Endothelial cell of umbilical vein (primary cell): ENCODE measurements around the gene ACOX3. TPM values are rescaled to one million over a fixed set of nuclear protein-coding genes. Genes with fewer than 3 reads are reported as not detected.

Source experiments
- BruUV-seq: library from RNA; stranded (reverse); fragments of 400-500 nt; replicated peaks from 2 replicates; lab custom pipeline; 2021; lab: Mats Ljungman, UMichigan
- CTCF ChIA-PET: fragments of 300-600, 350-600 bp; sonication (Branson Sonifier 250); formaldehyde crosslinking; loops from one replicate; lab custom pipeline; 2021; ENCODE audit warnings: antibody characterized with exemption, inconsistent platforms; lab: Charles Lee
- POLR2A ChIA-PET: fragments of 300-600, 350-600 bp; sonication (Branson Sonifier 250); formaldehyde crosslinking; loops from one replicate; lab custom pipeline; 2021; ENCODE audit warnings: antibody characterized with exemption, inconsistent platforms; lab: Charles Lee
- DNase-seq: peaks from one replicate; pipeline ENCODE4 v3.0.0-alpha.2; 2011; ENCODE audit warnings: low read depth, low spot score
- FAIRE-seq: peaks from 2 replicates; lab custom pipeline; 2011; peaks lifted over from hg19 to GRCh38; lab: Jason Lieb, UNC
- H2AFZ ChIP-seq: 2 replicates; pipeline ENCODE4 v1.6.0; 2012; ENCODE audit warnings: low read depth, low read length, control low read depth, inconsistent platforms
- H3K27ac ChIP-seq: 2 replicates; pipeline ENCODE4 v1.5.1; 2011; ENCODE audit warnings: low read depth, mild to moderate bottlenecking, control low read depth, low read length, moderate library complexity; ENCODE audit not compliant: insufficient read depth
- H3K27me3 ChIP-seq, 2 experiments: 2 replicates each; pipeline versions ENCODE4 v1.6.0 to v1.6.1; 2011; ENCODE audit warnings: low read length in 2 of 2, mixed read lengths in 1 of 2; ENCODE audit not compliant: control insufficient read depth in 2 of 2, insufficient read depth in 2 of 2
- H3K36me3 ChIP-seq, 2 experiments: 2 replicates in 1 of 2; 3 replicates in 1 of 2; pipeline ENCODE4 v1.5.1; 2011; ENCODE audit warnings: low read length in 2 of 2, mild to moderate bottlenecking in 1 of 2, moderate library complexity in 1 of 2; ENCODE audit not compliant: control insufficient read depth in 2 of 2, insufficient read depth in 2 of 2; ENCODE audit errors: extremely low read depth in 1 of 2
- H3K4me1 ChIP-seq: 3 replicates; pipeline ENCODE4 v1.5.1; 2011; ENCODE audit warnings: mild to moderate bottlenecking, low read length; ENCODE audit not compliant: control insufficient read depth, insufficient read depth; ENCODE audit errors: extremely low read depth
- H3K4me2 ChIP-seq: 2 replicates; pipeline ENCODE4 v1.6.1; 2011; ENCODE audit warnings: low read length, control low read depth, mixed read lengths; ENCODE audit not compliant: insufficient read depth
- H3K4me3 ChIP-seq, 3 experiments: fragments of 200-600 bp in 1 of 3; sonication (generic), shearing (Covaris generic) in 1 of 3; replicated peaks in 1 of 3; 2 replicates each; pipeline ENCODE4 v1.5.1; 2011 to 2016; ENCODE audit warnings: control low read depth in 3 of 3, low read length in 3 of 3, mild to moderate bottlenecking in 2 of 3, inconsistent platforms in 1 of 3, low read depth in 1 of 3, moderate library complexity in 1 of 3; ENCODE audit not compliant: insufficient read depth in 1 of 3
- H3K79me2 ChIP-seq: 2 replicates; pipeline ENCODE4 v1.6.0; 2012; ENCODE audit warnings: low read length, inconsistent platforms; ENCODE audit not compliant: control insufficient read depth, insufficient read depth
- H3K9ac ChIP-seq: replicated peaks from 2 replicates; pipeline ENCODE3; 2011; ENCODE audit warnings: low read length, control low read depth; ENCODE audit not compliant: insufficient read depth; ENCODE audit errors: extremely low read depth
- H3K9me1 ChIP-seq: replicated peaks from 3 replicates; pipeline ENCODE4 v1.6.0; 2011; ENCODE audit warnings: mild to moderate bottlenecking, low read length; ENCODE audit not compliant: control insufficient read depth, insufficient read depth; ENCODE audit errors: extremely low read depth
- H3K9me3 ChIP-seq: replicated peaks from 2 replicates; pipeline ENCODE4 v1.5.1; 2012; ENCODE audit warnings: low read length, inconsistent platforms; ENCODE audit not compliant: control insufficient read depth, insufficient read depth
- H4K20me1 ChIP-seq: replicated peaks from 2 replicates; pipeline ENCODE3; 2011; ENCODE audit warnings: mild to moderate bottlenecking, low read length; ENCODE audit not compliant: control insufficient read depth, insufficient read depth; ENCODE audit errors: extremely low read depth
- CTCF ChIP-seq, 2 donors: IDR thresholded peaks; 1 replicate in 1 of 2; 2 replicates in 1 of 2; pipeline ENCODE4 v1.5.1; 2011; ENCODE audit warnings: low read length in 2 of 2, mild to moderate bottlenecking in 2 of 2, moderate library complexity in 2 of 2, control low read depth in 1 of 2, inconsistent platforms in 1 of 2, low read depth in 1 of 2; ENCODE audit not compliant: insufficient read depth in 1 of 2; ENCODE audit errors: extremely low read depth in 1 of 2
- EZH2 ChIP-seq: IDR thresholded peaks from 2 replicates; pipeline ENCODE4 v1.6.1; 2012; ENCODE audit warnings: borderline replicate concordance, low read depth, mild to moderate bottlenecking, moderate library complexity, low read length, inconsistent platforms; ENCODE audit not compliant: severe bottlenecking
- FOS ChIP-seq: IDR thresholded peaks from 2 replicates; pipeline ENCODE4 v1.6.1; 2011; ENCODE audit warnings: mild to moderate bottlenecking, low read length, moderate library complexity, borderline replicate concordance; ENCODE audit not compliant: insufficient read depth
- GATA2 ChIP-seq: IDR thresholded peaks from 2 replicates; pipeline ENCODE4 v1.7.0; 2011; ENCODE audit warnings: low read depth, mild to moderate bottlenecking, moderate library complexity, mixed read lengths, low read length; ENCODE audit not compliant: insufficient read length, insufficient read depth
- JUN ChIP-seq: IDR thresholded peaks from 2 replicates; pipeline ENCODE4 v1.6.1; 2011; ENCODE audit warnings: borderline replicate concordance, low read depth; ENCODE audit not compliant: insufficient read length, insufficient read depth
- MAX ChIP-seq: IDR thresholded peaks from 2 replicates; pipeline ENCODE4 v1.6.1; 2011; ENCODE audit not compliant: insufficient read depth, insufficient read length
- MYC ChIP-seq: IDR thresholded peaks from one replicate; pipeline ENCODE4 v1.6.1; 2011; ENCODE audit warnings: mild to moderate bottlenecking, low read depth, low read length
- POLR2A ChIP-seq: IDR thresholded peaks from 2 replicates; pipeline ENCODE4 v1.6.1; 2012; ENCODE audit warnings: low read depth, mild to moderate bottlenecking, control low read depth, low read length
- POLR2AphosphoS5 ChIP-seq: IDR thresholded peaks from 2 replicates; pipeline ENCODE4 v1.6.1; 2012; ENCODE audit warnings: low read depth, mild to moderate bottlenecking, control low read depth, low read length, moderate library complexity; ENCODE audit not compliant: insufficient read depth
- dilution Hi-C: fragments of 300-500 bp; cut with MboI; formaldehyde crosslinking; loops from one replicate; pipeline ENCODE4 v1.15.0; 2019; ENCODE audit warnings: low sequenced_read_pairs; ENCODE audit not compliant: extremely low pct_ligation_motif_present
- intact Hi-C: fragments of 100-400 bp; cut with micrococcal nuclease; formaldehyde crosslinking; loops from one replicate; pipeline ENCODE4 v1.10.0; 2022
- polyA plus RNA-seq, 4 experiments: library from polyadenylated mRNA; depleted of rRNA in 3 of 4; stranded (reverse) in 3 of 4; unstranded in 1 of 4; fragments of >200 nt; gene quantifications; 2 replicates each; pipeline versions ENCODE4 v1.2.1 to v1.2.3, GENCODE V29; 2011 to 2012; ENCODE audit warnings: missing spikeins in 1 of 4
- total RNA-seq: library from RNA; stranded (reverse); gene quantifications from 2 replicates; pipeline ENCODE4 v1.2.3, GENCODE V29; 2021

The ACOX3 gene
- total and polyA plus RNA-seq, 2 donors (not counting 3 experiments of a cell fraction or from before 2014, with no cell fraction given), result 13.0 to 26.3 TPM

GRCh38 chr4:8388528-8388870, 52.0 kb downstream of the ACOX3 start:
- BruUV-seq, result no TSS peak
- no peaks in the 10 kb centered on the region for H3K79me2 ChIP-seq
- no peaks in the 10 kb centered on the region for H3K27me3 ChIP-seq
- POLR2A ChIA-PET, result no interaction called here
- dilution Hi-C loops (no loop called here), intact Hi-C loops (no loop called here)
- H3K4me1 ChIP-seq, result peaks cover 21% of the 10 kb centered on the region
- no peaks in the 10 kb centered on the region for H4K20me1 ChIP-seq
- no peaks in the 10 kb centered on the region for H3K9me1 ChIP-seq
- peaks cover 0 to 9% of the 10 kb centered on the region in 2 experiments for H3K36me3 ChIP-seq
- no peak for TF ChIP-seq CTCF (IDR thresholded peaks at IDR 0.05; ENCODE audit: extremely low read depth in 1 of 2, insufficient read depth in 1 of 2, low read depth in 1 of 2, low read length in 2 of 2)
- TF ChIP-seq MAX, result no peak
- TF ChIP-seq FOS, result no peak
- no peak for TF ChIP-seq MYC
- TF ChIP-seq GATA2, result no peak
- no peak for TF ChIP-seq EZH2
- no peak for TF ChIP-seq JUN
- TF ChIP-seq POLR2A, result no peak
- no peak for TF ChIP-seq POLR2AphosphoS5
- FAIRE-seq, result no peak
- DNase-seq, result no peak
- no peak overlapping the region for H2AFZ ChIP-seq
- CTCF ChIA-PET, result no interaction called here
- H3K9me3 ChIP-seq, result no peaks in the 10 kb centered on the region
- no peak overlapping the region for H3K4me3 ChIP-seq
- no peak overlapping the region for H3K9ac ChIP-seq
- H3K27ac ChIP-seq, result no peak overlapping the region
- no peak overlapping the region for H3K4me2 ChIP-seq
